Subcutaneous adipose tissue (tissue), 4 donors: ENCODE measurements around the gene ECE2. TPM values are rescaled to one million over a fixed set of nuclear protein-coding genes. Genes with fewer than 3 reads are reported as not detected.

ENCODE experiments used
- total RNA-seq, 4 donors: library from RNA; depleted of rRNA; stranded (reverse); fragments of >200 nt; gene quantifications; one replicate each; pipeline ENCODE4 v1.1.0, GENCODE V29; 2016
- TF ChIP-seq, protein P1 (sequence below): fragments of 450-650 bp; IDR thresholded peaks from one replicate; pipeline ENCODE4 v1.5.1; 2016; ENCODE audit warnings: low read depth, mild to moderate bottlenecking, control low read depth, antibody characterized with exemption, moderate library complexity

ECE2 gene
- total RNA-seq, 4 donors from 2014 or later, result not detected

DNA sequence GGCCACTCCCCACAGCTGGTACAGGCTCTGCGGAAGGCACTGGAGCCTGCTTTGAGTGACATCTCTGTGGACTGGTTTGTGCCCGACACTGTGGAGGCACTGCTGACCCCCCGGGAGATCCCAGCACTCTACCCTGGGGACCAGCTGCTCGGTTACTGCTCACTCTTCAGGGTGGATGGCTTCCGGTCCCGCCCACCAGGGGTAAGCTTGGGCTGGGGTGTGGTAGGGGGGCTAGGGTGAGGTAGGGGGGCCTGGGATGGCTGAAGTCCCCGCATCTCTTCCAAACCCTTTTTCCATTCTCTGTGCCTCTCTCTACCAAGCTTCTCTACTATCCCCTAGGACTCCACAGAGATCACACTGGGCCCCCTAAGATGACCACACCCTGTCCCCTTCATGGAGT, 38.6 kb upstream of the ECE2 start:
- TF ChIP-seq, protein P1, sequence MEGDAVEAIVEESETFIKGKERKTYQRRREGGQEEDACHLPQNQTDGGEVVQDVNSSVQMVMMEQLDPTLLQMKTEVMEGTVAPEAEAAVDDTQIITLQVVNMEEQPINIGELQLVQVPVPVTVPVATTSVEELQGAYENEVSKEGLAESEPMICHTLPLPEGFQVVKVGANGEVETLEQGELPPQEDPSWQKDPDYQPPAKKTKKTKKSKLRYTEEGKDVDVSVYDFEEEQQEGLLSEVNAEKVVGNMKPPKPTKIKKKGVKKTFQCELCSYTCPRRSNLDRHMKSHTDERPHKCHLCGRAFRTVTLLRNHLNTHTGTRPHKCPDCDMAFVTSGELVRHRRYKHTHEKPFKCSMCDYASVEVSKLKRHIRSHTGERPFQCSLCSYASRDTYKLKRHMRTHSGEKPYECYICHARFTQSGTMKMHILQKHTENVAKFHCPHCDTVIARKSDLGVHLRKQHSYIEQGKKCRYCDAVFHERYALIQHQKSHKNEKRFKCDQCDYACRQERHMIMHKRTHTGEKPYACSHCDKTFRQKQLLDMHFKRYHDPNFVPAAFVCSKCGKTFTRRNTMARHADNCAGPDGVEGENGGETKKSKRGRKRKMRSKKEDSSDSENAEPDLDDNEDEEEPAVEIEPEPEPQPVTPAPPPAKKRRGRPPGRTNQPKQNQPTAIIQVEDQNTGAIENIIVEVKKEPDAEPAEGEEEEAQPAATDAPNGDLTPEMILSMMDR, result no peak

DNA sequence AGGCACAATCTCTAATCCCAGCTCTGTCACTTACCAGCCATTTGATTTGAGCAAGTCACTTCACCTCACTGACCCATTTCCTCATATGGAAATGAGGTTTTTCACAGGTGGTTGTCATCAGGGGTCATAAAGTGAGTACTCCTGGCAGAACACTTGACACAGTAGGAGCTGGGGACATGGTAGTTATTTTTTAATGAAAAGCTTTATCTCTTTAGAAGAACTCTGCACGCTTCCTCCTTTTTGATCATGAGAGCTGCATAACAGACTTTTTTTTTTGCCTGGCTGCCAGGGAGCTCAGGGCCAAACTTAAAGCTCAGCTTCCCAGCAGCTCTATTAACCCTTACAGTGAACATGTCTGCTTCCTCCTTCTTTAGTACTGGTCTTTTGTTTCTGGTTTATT, 38.0 kb upstream of the ECE2 start:
- TF ChIP-seq, protein P1, result no peak

DNA sequence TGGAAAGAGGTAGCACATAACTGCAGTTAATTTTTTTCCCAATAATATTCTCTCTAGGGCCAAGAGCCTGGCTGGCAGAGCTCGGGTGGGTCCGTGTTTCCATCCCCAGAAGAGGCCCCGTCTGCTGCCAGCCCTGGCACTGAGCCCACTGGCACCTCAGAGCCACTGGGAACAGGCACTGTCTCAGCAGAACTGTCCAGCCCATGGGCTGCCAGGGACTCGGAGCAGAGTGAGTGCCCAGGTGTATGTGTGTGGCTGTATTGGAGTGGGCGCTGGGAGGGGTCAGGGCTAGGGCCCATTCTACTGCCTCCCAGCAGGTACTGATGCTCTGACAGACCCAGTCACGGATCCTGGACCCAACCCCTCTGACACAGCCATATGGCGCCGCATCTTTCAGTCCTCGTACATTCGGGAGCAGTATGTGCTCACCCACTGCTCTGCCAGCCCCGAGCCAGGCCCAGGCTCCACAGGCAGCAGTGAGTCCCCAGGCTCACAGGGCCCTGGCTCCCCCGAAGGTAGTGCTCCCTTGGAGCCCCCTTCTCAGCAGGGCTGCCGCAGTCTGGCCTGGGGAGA, 37.5 kb upstream of the ECE2 start:
- TF ChIP-seq, protein P1, result no peak

DNA sequence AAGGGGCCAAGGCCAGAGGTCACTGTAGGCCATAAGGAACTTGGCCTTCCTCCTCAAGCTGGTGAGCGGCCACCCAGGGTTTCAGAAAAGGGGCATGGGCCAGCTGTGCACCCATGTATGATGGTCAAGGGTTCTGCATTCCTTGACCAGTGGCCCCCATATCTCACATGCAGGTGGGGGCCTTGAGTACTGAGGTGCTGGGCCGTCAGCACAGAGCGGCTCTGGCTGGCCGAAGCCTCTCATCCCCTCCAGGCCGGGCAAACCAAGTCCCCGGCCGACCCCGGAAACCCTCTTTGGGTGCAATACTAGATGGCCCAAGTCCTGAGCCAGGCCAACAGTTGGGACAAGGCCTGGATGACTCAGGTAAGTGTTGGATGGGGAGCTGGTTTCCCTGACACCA, 36.6 kb upstream of the ECE2 start:
- TF ChIP-seq, protein P1, result no peak

DNA sequence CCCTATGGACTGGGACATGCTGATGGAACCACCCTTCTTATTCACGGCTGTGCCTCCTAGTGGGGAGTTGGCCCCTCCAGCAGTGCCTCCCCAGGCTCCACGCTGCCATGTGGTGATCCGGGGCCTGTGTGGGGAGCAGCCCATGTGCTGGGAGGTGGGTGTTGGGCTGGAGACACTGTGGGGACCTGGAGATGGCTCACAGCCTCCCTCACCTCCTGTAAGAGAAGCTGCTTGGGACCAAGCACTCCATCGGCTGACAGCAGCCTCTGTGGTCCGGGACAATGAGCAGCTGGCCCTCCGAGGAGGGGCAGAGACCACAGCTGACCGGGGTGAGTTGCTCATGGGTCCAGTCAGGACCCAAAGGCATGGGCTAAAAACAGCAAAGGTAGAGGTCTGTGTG, 36.1 kb upstream of the ECE2 start:
- TF ChIP-seq, protein P1, result no peak

DNA sequence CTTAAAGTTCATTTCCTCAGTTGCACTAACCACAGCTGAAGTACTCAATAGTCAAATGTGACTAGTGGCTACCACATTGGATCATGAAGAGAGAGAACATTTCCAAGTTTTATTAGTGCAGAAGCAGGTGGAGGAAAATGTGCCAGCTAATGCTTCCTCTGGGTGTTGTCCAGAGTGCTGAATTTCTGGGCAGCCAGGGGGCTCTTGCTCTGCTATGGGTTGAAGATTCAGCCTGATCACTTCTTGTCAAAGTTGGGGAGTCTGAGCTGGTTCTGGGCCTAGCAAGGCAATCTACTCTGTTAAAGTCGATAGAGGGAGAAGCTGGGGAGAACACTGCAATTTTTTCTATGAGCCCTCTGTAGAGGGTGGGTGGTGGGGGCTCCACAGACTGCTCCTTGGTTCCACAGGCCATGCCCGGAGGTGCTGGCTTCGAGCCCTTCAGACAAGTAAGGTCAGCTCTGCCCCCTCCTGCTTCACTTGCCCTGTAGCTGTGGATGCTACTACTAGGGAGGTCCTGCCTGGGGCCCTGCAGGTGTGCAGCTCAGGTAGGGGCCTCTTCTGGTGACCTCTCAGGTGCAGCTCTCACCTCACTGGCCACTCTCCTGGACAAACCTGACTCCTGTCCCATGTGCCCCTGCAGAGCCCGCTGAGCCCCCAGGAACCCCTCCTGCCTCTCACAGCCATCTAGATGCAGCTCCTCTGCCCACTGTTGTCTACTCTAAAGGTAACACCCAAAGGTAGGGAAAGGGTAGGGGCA, 35.3 kb upstream of the ECE2 start:
- TF ChIP-seq, protein P1, result no peak

DNA sequence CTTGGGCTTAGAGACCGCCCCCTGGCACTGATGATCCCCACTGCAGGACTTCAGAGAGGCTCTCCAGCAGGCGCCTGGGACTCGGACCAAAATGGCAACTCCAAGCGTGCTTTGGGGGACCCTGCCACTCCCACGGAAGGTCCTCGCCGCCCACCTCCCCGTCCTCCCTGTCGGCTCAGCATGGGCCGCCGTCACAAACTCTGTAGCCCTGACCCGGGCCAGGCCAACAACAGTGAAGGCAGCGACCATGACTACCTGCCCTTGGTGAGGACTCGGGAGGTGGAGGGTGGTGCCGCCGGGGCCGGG, 34.7 kb upstream of the ECE2 start:
- TF ChIP-seq, protein P1, result no peak
